ENCODE results near the gene MAB21L4.

The MAB21L4 gene

DNA sequence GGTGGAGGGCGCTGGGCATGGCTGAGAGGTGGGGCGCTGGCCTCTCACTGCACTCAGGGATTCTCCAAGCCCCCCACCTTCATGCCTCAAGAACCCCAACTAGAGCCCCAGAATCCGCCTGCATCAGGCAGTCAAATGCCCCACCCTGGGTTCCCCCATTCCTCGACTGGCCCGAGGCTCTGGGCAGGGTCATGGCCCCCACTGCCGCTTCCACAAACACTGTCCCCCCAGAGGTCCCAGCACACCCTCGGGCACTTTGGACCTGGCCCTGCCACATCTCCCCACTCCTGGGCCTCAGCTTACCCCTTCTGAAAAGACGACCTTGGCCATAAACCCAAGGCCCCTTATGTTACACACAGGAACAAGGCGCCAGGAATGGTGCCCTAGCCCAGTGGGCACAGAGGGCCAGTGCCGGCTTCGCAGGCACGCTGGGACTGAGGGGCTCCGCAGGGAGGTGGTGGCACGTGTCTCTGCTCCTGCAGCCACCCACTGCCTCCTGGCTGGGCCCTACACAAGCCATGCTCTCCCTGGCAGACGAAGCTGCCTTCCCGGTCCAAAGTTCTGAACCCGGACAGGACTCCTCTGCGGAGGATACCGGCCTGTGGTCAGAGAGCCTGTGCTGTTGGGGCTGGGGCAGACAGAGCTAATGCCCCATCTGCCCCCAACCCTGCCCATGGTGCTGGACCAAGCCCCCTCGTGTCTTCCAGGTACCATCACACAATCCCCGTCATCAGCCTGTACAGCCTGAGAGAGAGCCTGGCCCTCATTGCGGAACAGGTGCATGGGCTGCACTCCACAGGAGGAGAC is 20.5 kb downstream of the MAB21L4 start:
- DNase-seq = no peak

GRCh38 chr2:240874715-240875227 is 21.2 kb downstream of the MAB21L4 start:
- DNase-seq = no peak

DNA sequence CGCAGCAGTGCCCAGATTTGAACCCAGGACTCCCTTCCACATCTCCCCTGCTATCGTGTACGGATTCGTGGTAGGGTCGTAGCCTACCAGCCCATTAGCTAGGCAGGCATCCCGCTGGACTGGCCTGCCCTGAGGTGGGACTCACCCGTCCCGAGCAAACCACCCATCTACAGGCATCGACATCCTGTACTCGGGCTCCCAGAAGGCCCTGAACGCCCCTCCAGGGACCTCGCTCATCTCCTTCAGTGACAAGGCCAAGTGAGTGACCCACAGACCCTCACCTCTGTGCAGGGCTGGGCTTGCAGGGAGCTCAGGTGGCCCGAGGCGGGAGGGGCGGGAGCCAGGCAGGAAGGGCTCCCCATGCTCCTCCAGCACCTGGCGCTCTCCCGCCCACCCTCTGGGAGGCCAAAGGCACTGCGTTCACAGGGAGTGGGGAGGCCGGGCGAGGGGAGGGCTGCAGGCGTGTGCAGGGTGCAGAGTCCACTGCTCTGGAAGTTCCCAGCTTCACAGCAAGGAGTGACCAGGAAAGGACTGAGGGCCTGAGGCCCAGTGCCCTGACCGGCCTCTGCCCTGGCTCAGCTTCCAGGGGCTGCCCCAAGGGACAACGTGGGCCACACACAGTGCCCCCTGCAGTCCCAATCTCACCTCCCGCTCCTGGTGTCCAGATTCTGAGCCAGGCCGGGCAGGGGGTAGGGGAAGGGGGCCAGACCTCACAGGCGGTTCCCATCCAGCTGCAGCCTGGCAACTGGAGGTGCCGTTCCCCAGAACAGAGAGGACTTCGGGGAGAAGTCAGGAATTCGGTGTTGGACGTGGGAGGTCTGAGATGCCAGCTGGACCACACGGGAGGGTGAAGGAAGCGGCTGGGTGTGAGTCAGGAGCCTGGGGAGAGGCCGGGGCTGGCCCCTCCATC is 21.9 kb downstream of the MAB21L4 start:
- no peak for DNase-seq

DNA sequence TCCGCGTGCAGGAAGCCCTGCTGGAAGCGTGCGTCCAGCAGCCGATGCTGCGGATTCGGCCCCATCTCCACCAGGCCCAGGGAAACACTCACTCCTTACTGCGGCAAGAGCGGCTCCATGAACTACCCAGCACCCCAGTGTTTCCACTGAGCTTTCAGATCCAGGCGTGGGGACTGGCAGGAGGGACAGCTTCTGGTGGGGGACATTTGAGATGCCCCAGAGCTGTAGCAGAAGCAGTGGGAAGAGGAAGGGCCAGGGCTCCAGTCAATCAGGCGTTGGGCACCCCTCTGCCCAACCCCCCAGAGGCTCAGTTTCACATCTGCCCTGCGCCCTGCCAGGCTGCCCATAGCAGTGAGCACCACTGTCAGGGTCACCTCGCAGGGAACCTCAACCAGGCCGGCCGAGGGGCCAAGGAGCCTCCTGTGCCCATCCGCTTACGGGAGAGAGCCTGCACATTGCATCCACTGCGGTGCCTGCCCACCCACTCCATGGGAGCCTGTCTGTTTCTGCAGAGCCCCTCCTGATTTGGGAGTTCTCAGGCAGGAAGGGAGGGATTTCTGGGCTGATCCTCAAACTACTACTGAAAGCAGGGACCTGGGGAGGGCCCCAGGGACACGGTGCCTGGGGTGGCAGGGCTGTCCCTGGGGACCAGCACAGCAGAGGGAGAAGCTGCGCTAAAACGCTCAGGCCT is 22.7 kb downstream of the MAB21L4 start:
- no peak for DNase-seq

DNA sequence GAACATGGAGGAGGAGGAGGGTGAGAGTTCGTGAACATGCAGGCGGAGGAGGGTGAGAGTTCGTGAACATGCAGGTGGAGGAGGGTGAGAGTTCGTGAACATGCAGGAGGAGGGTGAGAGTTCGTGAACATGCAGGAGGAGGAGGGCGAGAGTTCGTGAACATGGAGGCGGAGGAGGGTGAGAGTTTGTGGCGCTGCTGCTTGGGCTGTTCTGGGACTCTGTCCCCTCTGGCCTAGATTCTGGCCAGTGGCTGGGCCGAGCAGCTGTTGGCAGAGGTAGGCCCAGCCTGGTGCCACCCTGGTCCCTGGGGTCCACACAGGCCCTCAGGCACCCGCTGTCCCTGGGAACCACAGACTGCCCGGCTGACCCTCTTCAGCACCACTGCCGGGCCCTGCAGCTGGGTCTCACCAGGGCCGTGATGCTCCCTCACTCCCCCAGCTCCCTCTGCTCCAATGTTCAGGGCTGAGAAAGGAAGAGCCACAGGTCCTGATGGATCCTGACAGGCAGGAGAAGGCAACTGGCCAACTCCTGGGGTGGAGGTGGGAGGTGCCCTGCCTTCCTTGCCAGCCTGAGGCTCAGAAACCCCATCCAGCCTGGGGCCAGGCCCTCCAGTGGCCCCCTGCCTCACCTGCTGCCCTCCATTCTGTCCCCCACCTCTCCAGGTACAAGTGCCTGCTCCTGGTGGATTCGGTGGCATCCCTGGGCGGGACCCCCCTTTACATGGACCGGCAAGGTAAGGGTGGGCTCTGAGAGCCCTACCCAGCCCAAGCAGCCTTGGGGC is 23.4 kb downstream of the MAB21L4 start:
- no peak for DNase-seq

DNA sequence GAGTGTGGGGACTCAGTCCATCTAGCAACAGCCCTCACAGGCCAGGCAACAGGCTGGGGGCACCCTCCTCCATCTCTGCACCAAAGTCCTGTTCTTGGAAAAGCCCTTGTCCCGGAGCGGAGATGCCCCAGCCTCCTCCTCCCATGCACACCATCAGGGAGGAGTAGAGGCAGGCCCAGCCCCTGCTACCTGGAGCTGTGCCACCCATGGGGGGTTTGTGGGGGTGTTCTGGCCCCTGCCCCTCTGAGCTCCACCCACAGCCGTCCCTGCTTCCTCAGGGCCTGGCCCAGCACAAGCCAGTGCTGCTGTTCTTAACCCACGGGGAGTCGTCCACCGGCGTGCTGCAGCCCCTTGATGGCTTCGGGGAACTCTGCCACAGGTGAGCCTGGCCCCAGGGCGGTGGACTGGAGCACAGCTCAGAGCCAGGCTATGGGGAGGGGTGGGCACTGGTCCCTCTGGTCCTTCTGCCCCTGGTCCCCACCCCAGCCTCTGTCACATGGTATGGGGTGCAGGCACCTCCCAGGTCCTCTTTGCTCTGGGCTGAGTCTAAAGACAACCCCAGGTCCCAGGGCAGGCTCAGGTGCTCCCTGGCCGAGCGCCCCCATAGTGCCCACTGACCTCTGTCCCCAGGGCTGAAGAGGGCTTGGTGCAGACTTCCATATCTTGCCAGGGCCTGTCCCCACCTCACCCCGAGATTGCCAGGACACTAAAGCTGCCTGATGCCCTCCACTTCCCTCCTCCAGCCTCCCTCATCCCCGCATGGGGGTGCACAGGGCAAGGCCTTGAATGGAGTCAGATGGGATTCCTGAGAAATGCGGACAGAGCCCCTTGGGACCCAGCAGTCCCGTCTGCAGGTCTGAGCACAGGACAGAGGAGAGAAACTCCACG is 24.6 kb downstream of the MAB21L4 start:
- no peak for DNase-seq

DNA sequence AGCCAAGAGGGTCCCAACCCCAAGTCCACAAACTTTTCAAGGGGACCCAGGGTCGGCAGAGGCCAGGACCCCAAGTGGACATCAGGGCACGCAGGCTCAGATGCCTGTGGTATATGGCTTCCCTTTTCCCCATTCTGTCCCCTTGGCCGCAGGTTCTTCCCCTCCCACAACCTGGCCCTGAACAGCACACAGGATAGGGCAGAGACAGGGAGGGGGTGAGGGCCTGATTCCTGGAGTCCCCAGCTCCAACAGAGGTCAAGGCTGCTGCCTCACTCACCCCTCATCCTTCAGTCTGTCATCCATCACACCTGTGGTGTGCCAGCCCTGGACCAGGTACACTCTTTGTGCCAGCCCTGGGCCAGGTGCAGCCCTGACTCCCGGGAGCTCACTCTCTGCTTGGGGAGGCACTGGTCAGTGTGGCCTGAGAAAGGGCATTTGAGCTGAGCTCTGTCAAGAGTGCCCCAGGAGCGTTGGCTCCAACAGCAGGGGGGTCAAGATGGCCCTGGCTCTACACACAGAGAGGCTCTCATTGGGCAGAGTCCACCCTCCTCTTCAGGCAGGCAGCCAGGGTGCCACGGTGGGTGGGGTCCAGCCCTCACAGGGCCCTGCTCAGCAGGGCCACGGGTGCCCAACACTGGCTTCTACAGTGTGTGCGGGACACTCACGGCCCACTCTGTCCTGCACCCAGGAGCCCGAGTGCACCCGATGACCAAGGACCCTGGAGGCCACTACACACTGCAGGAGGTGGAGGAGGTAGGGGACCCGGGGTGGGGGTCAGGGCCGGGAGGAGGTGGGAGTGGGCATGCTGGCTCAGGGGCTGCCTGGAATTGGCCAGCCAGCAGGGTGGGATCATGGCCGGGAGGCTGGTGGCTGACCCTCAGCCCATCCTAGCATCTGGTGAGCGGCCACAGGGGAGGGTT is 25.7 kb downstream of the MAB21L4 start:
- no peak for DNase-seq

DNA sequence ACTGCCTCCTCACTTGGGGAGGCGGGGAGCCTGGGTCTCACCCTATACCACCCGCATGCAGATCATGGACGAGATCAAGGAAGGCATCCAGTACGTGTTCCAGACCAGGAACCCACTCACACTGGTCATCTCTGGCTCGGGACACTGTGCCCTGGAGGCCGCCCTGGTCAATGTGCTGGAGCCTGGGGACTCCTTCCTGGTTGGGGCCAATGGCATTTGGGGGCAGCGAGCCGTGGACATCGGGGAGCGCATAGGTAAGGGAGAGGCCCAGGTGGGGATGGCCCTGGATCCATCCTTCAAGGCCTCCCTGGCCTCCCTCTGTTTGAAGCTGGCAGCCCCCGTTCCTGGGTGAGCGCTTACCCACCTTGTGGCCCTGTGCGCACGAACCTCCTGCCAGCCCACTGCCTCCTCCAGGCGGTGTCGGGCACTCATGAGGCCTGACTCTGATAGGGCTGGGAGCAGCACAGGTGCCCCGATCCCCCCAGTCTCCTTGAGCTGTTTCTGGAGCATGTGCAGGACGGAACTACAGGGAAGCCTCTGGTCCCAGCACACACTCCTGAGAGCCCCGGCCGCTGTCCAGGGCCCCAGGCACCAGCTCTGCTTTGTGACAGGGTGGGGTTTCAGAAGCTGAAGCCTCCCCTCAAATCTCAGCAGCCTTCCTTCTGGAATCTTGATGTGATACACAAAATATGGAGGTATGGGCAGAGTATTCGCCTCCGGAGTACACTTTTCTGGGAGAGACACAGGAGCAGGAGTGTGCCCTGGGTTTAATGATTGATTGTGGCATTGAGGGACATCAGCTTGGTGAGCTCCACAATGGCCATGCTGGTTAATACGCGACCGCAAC is 26.6 kb downstream of the MAB21L4 start:
- DNase-seq = no peak

DNA sequence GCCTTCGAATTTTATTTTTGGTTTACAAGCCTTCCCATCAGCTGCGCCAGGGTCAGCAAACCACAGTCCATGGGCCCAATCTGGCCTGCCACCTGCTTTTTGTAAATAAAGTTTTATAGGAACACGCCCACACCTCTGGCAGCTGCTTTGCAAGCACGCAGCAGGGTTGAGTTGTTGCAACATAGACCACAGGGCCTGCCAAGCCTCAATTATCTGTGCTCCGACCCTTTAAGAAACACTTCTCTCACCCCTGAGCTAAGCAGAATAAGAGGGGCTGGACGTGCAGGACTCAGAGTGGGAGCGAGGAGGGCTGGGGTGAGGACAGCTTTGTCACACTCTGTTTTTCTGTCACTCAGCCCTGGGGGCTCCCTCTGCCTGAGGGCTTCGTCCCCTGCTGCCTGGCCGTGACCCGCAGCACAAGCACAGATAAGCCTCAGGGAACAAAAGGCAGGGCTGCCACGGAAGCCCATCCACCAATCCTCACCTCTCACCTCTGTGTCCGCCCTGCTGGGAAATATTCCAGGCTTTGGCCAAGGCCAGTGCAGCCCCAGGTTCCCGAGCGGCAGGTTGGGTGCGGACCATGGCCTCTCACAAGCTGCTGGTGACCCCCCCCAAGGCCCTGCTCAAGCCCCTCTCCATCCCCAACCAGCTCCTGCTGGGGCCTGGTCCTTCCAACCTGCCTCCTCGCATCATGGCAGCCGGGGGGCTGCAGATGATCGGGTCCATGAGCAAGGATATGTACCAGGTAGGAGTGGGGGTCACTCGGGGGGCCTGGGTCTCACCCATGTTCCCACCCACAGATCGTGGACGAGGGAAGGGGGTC is 27.5 kb downstream of the MAB21L4 start, which contains the start of gene AGXT:
AGXT (plus strand) TSS at position 539 of the 823 bp plus-strand sequence; CDS start at position 581, 42 bp downstream.
- DNase-seq = no peak

GRCh38 chr2:240865391-240865790 is 30.6 kb downstream of the MAB21L4 start:
- DNase-seq = no peak

- DNase-seq = no peak
Observed at GRCh38 chr2:240864475-240864874, 31.5 kb downstream of the MAB21L4 start.

GRCh38 chr2:240861547-240861946 is 34.4 kb downstream of the MAB21L4 start:
- no peak for DNase-seq

DNA sequence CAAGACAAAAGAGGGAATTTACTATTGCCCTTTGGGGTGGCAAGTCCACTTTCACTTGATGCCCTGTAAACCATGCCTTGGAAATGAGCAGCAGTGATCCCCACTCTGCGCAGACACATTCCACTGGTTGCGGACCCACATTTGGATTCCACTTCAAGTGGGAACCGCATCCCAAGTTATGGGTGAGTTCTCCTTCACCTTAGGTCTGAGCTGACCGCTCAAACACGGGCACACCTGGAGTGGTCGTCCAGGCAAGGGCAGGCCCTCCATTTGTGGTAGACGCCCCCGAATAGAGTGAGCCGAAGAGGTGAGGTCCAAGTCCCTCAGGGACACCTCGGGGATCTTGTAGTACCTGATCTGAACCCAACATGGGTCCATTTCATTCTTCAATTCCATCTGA is 37.1 kb downstream of the MAB21L4 start:
- no peak for DNase-seq

DNA sequence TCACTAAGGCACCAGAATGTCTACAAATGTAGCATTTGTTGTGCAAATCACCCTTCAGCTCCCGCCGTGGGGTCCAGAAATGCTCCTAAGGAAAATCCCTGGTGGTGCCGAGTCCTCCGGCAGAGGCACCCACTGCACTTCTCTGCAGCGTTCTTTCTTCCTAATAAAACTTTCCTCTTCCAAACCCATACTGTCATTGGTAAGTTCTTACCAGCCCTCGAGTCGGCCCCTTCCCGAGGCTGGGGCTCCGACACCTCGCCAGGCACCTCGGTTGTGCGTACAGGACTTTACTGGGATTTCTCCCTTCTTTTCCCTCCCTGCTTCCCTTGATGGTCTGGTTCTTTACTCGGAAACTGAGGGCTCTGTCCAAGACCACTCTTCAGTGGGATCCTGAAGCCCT is 37.6 kb downstream of the MAB21L4 start:
- DNase-seq = no peak

DNA sequence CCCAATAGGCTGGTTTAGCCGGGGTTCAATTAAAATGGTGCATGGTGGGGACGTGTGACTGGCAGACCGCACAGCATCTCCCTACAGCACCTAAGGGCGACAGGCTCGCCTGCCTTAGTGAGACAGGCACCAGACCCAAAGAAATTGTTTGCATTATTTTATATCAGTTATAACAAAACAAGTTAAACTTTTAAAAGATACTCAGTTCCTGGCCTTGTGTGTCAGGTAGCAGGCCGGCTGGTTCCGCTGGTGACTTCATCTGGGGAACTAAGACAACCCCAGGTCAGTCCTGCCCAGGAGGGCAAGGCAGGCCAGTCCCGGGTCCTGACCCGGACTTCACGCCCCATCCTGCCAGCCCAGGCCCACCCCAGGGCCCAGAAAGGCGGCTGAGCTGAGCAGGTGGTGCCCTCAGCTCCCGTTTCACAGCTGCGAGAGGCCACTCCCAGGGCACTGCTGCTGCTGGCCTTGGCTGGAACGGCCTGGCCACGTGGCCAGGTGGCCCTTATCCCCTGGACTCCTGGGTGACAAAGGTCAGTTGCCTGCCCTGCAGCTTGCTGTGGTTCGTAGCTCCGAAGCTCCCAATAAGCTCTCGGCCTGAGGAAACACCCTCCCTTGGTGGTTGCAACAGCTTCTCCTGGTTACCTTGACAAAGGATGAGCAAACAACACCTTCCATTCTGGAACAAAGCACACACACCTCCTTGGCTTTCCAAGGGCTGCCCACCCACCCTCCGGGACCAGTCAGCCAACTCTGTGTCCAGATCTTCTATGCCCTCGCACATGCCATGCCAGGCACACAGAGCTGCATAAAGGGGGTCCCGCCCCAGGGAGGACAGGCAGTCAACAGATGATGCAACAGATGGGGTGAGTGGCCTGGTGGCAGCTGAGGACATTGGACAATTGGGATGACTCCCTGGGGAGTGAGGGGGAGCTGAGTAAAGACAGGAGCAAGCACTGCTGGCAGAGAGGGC is 38.6 kb downstream of the MAB21L4 start:
- DNase-seq = no peak

DNA sequence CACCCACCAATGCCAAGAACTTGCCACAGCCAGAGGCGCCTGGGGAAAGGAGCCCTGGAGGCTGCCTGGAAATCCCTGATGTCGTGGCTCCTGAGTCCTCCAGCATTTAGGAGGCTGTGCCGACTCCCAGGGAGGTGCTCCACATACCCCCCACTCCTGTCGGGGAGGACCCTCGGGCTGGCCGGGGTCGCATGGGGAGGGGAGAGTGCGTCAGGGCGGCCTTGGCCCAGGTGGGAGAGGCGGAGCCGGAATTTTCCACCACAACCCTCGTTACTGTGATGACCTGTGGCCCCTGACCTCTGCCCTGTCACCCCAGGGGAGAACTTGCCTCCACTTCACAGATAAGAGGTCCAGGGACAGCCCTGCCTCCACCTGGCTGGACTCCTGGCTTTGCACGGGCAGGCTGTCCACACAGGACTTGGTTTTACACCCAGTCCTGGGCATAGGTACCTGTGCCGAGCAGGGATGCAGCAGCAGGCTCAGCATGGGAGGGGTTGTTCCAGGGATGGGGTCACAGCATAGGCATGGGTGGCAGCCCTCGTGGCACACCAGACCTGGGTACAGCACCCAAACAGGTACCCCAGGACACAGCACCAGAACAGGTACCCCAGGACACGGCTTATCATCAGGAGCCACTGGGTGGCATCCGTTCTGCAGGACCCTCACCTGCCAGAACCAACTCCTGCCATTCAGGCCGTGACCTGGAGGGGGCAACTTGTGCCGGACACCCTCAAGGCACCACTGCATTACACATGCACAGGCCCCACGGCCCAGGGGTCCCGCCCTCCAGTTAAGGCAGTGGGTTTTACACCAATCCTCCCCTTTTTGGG is 39.6 kb downstream of the MAB21L4 start:
- no peak for DNase-seq

Data from NCI-H1092 (cell line).